ENCODE data around the gene MB.

The MB gene

DNA sequence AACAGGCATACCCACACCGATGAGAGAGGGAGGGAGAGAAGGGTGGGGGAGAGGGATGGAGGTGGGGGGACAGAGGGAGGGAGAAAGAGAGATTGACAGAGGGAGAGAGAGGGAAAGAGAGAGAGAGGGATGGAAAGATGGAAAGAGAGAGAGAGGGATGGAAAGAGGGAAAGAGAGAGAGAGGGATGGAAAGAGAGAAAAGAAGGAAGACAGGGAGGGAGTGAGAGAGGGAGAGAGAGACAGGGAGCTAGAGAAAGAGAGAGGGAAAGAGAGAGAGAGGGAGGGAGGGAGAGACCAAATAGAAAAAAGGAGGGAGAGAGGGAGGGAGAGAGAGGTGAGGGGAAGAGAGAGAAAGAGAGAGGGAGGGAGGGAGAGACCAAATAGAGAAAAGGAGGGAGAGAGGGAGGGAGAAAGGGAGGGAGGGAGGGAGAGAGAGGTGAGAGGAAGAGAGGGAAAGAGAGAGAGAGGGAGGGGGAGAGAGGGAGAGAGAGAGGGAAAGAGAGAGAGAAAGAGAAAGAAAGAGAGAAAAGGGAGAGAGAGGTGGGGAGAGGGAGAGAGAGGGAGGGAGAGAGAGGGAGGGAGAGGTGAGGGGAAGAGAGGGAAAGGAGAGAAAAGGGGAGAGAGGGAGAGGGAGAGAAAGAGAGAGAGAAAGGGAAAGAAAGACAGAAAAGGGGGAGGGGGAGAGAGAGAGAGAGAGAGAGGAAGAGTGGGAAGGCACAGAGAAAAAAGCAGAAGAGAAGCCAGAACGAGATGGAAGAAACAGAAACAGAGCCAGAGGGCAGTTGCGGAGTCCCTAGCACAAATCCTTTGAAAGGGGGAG lies 23.8 kb downstream of the MB start:
- H3K4me3 ChIP-seq (ENCODE audit: low read depth in 1 of 2, low read length in 1 of 2), result no peak overlapping the region
- H3K4me1 ChIP-seq (ENCODE audit: control insufficient read depth in 1 of 2, insufficient read depth in 1 of 2, low read depth in 1 of 2, low read length in 1 of 2), result peaks cover 11 to 16% of the 10 kb centered on the region in 2 experiments
- no peaks in the 10 kb centered on the region for H3K9me3 ChIP-seq
- no peaks in the 10 kb centered on the region for H3K36me3 ChIP-seq
- H3K27ac ChIP-seq, result no peak overlapping the region
- no peaks in the 10 kb centered on the region for H3K27me3 ChIP-seq
- TF ChIP-seq, protein P1, sequence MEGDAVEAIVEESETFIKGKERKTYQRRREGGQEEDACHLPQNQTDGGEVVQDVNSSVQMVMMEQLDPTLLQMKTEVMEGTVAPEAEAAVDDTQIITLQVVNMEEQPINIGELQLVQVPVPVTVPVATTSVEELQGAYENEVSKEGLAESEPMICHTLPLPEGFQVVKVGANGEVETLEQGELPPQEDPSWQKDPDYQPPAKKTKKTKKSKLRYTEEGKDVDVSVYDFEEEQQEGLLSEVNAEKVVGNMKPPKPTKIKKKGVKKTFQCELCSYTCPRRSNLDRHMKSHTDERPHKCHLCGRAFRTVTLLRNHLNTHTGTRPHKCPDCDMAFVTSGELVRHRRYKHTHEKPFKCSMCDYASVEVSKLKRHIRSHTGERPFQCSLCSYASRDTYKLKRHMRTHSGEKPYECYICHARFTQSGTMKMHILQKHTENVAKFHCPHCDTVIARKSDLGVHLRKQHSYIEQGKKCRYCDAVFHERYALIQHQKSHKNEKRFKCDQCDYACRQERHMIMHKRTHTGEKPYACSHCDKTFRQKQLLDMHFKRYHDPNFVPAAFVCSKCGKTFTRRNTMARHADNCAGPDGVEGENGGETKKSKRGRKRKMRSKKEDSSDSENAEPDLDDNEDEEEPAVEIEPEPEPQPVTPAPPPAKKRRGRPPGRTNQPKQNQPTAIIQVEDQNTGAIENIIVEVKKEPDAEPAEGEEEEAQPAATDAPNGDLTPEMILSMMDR (IDR thresholded peaks at IDR 0.05), result no peak

- H3K4me3 ChIP-seq (ENCODE audit: low read depth in 1 of 2, low read length in 1 of 2), result no peak overlapping the region
- H3K36me3 ChIP-seq, result no peaks in the 10 kb centered on the region
These were observed 24.6 kb downstream of the MB start for GRCh38 chr22:35592418-35592967.

DNA sequence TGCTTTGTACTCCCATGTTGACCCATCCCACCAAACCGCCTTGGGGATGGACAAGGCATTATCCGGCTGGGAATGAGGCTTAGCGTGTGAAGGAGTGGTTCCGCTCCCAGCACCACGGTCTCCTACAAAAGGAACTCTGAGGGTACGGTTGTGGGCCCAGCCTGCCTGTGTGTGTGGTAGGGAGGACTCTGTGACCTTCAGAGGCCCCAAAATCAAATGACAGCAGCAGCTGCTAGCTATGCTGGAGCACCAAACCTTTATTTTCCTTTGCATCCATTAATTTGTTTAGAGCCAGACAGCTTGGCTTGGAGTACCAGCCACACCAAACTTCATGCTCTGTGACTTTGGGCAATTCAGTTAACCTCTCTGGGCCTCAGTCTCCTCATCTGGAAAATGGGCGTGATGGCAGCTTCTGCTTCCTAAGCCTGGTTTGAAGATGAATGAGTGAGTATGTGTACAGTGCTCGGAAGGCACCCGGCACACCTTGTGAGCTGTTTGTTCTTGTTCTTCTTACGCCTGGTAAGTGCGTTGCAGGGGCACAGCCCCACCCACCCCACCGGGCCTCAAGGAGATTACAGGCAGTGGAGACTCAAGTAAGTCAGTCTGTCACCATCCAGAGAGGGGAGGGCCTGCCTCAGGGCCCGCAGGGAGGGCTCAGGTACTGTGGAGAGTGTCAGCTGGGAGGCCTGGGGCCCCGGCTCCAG lies 25.3 kb downstream of the MB start:
- no peaks in the 10 kb centered on the region for H3K27me3 ChIP-seq
- H3K27ac ChIP-seq, result no peak overlapping the region
- H3K36me3 ChIP-seq, result no peaks in the 10 kb centered on the region
- H3K4me1 ChIP-seq (ENCODE audit: control insufficient read depth in 1 of 2, insufficient read depth in 1 of 2, low read depth in 1 of 2, low read length in 1 of 2), result peaks cover 11 to 16% of the 10 kb centered on the region in 2 experiments
- TF ChIP-seq, protein P1 (IDR thresholded peaks at IDR 0.05), result no peak
- H3K9me3 ChIP-seq, result no peaks in the 10 kb centered on the region
- H3K4me3 ChIP-seq (ENCODE audit: low read depth in 1 of 2, low read length in 1 of 2), result no peak overlapping the region

More at GRCh38 chr22:35592418-35592967, 24.6 kb downstream of the MB start:
- Histone ChIP-seq H3K4me1 (ENCODE audit: control insufficient read depth in 1 of 2, insufficient read depth in 1 of 2, low read depth in 1 of 2, low read length in 1 of 2) (peaks cover 11 to 16% of the 10 kb centered on the region in 2 experiments), H3K27me3 (no peaks in the 10 kb centered on the region), H3K9me3 (no peaks in the 10 kb centered on the region), H3K27ac (no peak overlapping the region)
- TF ChIP-seq, protein P1 (IDR thresholded peaks at IDR 0.05), result no peak

GRCh38 chr22:35590634-35591295 lies 26.4 kb downstream of the MB start:
- Histone ChIP-seq H3K9me3 (no peaks in the 10 kb centered on the region), H3K36me3 (no peaks in the 10 kb centered on the region), H3K27ac (no peak overlapping the region), H3K27me3 (no peaks in the 10 kb centered on the region), H3K4me3 (ENCODE audit: low read depth in 1 of 2, low read length in 1 of 2) (no peak overlapping the region), H3K4me1 (ENCODE audit: control insufficient read depth in 1 of 2, insufficient read depth in 1 of 2, low read depth in 1 of 2, low read length in 1 of 2) (peaks cover 11 to 16% of the 10 kb centered on the region in 2 experiments)
- TF ChIP-seq, protein P1 (IDR thresholded peaks at IDR 0.05), result no peak

DNA sequence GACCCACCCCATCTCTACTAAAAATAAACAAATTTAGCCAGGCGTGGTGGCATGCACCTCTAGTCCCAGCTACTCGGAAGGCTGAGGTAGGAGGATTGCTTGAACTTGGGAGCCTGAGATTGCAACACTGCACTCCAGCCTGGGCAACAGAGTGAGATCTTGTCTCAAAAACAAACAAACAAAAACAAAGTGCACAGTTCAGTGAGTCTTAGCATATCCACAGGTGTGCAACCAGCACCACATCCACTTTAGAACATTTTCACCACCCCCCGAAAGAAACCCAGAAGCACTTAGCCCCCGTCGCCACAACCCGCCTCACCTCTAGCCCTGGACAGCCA lies 27.4 kb downstream of the MB start:
- Histone ChIP-seq H3K36me3 (no peaks in the 10 kb centered on the region), H3K27ac (no peak overlapping the region), H3K9me3 (no peaks in the 10 kb centered on the region), H3K27me3 (no peaks in the 10 kb centered on the region), H3K4me3 (ENCODE audit: low read depth in 1 of 2, low read length in 1 of 2) (no peak overlapping the region), H3K4me1 (ENCODE audit: control insufficient read depth in 1 of 2, insufficient read depth in 1 of 2, low read depth in 1 of 2, low read length in 1 of 2) (peaks cover 11 to 16% of the 10 kb centered on the region in 2 experiments)
- TF ChIP-seq, protein P1 (IDR thresholded peaks at IDR 0.05), result no peak

Measured in neutrophil (primary cell).